Raji (cell line): ENCODE measurements around the gene PCK2.

ENCODE experiments used
- POLR2A ChIP-seq: IDR thresholded peaks from 2 replicates; pipeline ENCODE4 v1.6.1; 2011; ENCODE audit warnings: low read depth, low read length, control low read depth; ENCODE audit not compliant: insufficient read depth

The PCK2 gene

GRCh38 chr14:24130717-24131548 lies 36.8 kb downstream of the PCK2 start:
- TF ChIP-seq POLR2A, result no peak

GRCh38 chr14:24131549-24131966 lies 37.4 kb downstream of the PCK2 start:
- TF ChIP-seq POLR2A, result no peak

- no peak for TF ChIP-seq POLR2A
These were observed 38.1 kb downstream of the PCK2 start for GRCh38 chr14:24132061-24132685.

- TF ChIP-seq POLR2A, result no peak
These were observed 38.9 kb downstream of the PCK2 start for GRCh38 chr14:24132976-24133375.

GRCh38 chr14:24133735-24134134 lies 39.6 kb downstream of the PCK2 start:
- TF ChIP-seq POLR2A, result no peak

GRCh38 chr14:24135584-24135833 lies 41.4 kb downstream of the PCK2 start:
- no peak for TF ChIP-seq POLR2A

GRCh38 chr14:24135834-24136683 lies 41.9 kb downstream of the PCK2 start, which contains the start of gene PSME1:
Gene PSME1, plus strand, starts transcription at chr14:24136194. Its CDS starts 69 bp downstream, at chr14:24136263.
- peak; percentile 79 for TF ChIP-seq POLR2A

- peak; percentile 13; the same call in 1 of the 2 replicates for TF ChIP-seq POLR2A
These were observed 42.8 kb downstream of the PCK2 start for GRCh38 chr14:24136684-24137528.

- peak; percentile 23; the same call in 1 of the 2 replicates for TF ChIP-seq POLR2A
These were observed 43.7 kb downstream of the PCK2 start for GRCh38 chr14:24137529-24138395.

GRCh38 chr14:24138396-24139271 lies 44.5 kb downstream of the PCK2 start:
- TF ChIP-seq POLR2A, result no peak; the same call in none of the 2 replicates

- peak; percentile 33; the same call in 1 of the 2 replicates for TF ChIP-seq POLR2A
These were observed 45.3 kb downstream of the PCK2 start for GRCh38 chr14:24139272-24139934.
